ENCODE data around the gene SELENOI.

DNA sequence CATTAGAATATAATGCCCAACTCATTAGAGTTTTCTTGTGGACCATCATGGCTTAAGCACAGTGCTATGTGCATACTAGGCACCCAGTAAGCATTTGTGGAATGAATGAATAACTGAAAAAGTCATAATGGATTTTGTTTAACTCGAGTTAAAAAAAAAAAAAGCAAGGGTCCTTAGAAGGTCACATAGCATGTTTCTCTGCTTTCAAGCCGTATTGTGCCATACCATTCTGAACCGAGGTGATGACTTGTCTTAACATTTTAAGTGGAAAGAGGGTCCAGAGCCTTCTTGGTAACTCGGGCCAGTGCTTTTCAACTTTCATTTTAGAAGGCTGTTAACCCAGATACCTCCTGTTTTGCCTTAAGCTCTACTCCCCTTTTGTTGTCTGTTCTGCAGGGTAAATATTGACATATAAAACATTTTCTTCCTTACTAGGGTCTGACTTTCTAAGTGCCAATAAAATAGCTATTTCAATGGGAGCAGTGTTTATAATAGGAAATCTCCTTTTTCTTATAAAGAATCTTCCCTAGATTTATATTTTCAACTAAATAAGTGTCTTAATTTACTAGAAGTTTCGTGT, 1.4 kb downstream of the SELENOI start:
- TF ChIP-seq, protein P1, sequence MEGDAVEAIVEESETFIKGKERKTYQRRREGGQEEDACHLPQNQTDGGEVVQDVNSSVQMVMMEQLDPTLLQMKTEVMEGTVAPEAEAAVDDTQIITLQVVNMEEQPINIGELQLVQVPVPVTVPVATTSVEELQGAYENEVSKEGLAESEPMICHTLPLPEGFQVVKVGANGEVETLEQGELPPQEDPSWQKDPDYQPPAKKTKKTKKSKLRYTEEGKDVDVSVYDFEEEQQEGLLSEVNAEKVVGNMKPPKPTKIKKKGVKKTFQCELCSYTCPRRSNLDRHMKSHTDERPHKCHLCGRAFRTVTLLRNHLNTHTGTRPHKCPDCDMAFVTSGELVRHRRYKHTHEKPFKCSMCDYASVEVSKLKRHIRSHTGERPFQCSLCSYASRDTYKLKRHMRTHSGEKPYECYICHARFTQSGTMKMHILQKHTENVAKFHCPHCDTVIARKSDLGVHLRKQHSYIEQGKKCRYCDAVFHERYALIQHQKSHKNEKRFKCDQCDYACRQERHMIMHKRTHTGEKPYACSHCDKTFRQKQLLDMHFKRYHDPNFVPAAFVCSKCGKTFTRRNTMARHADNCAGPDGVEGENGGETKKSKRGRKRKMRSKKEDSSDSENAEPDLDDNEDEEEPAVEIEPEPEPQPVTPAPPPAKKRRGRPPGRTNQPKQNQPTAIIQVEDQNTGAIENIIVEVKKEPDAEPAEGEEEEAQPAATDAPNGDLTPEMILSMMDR (IDR thresholded peaks at IDR 0.05), result no peak
- no peak for TF ChIP-seq ZFX (IDR thresholded peaks at IDR 0.05; ENCODE audit: borderline replicate concordance)

Data from 22Rv1 (cell line).